Spleen (tissue), 11 donors: ENCODE measurements around the gene DBH. TPM values are rescaled to one million over a fixed set of nuclear protein-coding genes. Genes with fewer than 3 reads are reported as not detected.

Experiments
- DNase-seq: peaks from one replicate; pipeline ENCODE4 v3.0.0-alpha.2; 2020
- H3K27ac ChIP-seq, 8 donors: fragments of 200-600 bp; sonication (generic) in 7 of 8; 1 replicate in 4 of 8; 2 replicates in 4 of 8; pipeline versions ENCODE4 v1.5.0 to v1.8.0; 2016 to 2021; ENCODE audit warnings: inconsistent platforms in 4 of 8, mild to moderate bottlenecking in 4 of 8, moderate library complexity in 1 of 8
- H3K27me3 ChIP-seq, 7 donors: fragments of 200-600 bp; sonication (generic) in 6 of 7; replicated peaks in 1 of 7; 1 replicate in 4 of 7; 2 replicates in 3 of 7; pipeline versions ENCODE4 v1.5.0 to v1.8.0; 2016 to 2021; ENCODE audit warnings: inconsistent platforms in 3 of 7, mild to moderate bottlenecking in 1 of 7
- H3K36me3 ChIP-seq, 6 donors: fragments of 200-600 bp; sonication (generic) in 5 of 6; 1 replicate in 4 of 6; 2 replicates in 2 of 6; pipeline versions ENCODE4 v1.5.0 to v1.8.0; 2016 to 2021; ENCODE audit warnings: inconsistent platforms in 2 of 6
- H3K4me1 ChIP-seq, 6 donors: fragments of 200-600 bp; sonication (generic) in 5 of 6; 1 replicate in 3 of 6; 2 replicates in 3 of 6; pipeline versions ENCODE4 v1.5.0 to v1.8.0; 2016 to 2021; ENCODE audit warnings: inconsistent platforms in 3 of 6
- H3K4me3 ChIP-seq, 8 donors: fragments of 200-600 bp; sonication (generic) in 7 of 8; 1 replicate in 4 of 8; 2 replicates in 4 of 8; pipeline versions ENCODE4 v1.5.0 to v1.8.0; 2016 to 2021; ENCODE audit warnings: inconsistent platforms in 4 of 8, mild to moderate bottlenecking in 4 of 8, moderate library complexity in 2 of 8
- H3K9me3 ChIP-seq, 8 donors: fragments of 200-600 bp; sonication (generic) in 7 of 8; 1 replicate in 4 of 8; 2 replicates in 4 of 8; pipeline versions ENCODE4 v1.5.0 to v1.8.0; 2016 to 2021; ENCODE audit warnings: inconsistent platforms in 4 of 8
- CTCF ChIP-seq, 11 experiments: fragments of 200-600 bp in 7 of 11; fragments of 450-650 bp in 4 of 11; sonication (generic) in 4 of 11; IDR thresholded peaks in 8 of 11; conservative IDR thresholded peaks in 3 of 11; 1 replicate in 7 of 11; 2 replicates in 4 of 11; pipeline versions ENCODE4 v1.4.0 to v1.8.0; 2016 to 2021; ENCODE audit warnings: antibody characterized with exemption in 11 of 11, inconsistent platforms in 4 of 11, mild to moderate bottlenecking in 1 of 11
- POLR2A ChIP-seq, 3 donors: fragments of 450-650 bp; IDR thresholded peaks; one replicate each; pipeline ENCODE4 v1.5.1; 2017; ENCODE audit warnings: antibody characterized with exemption in 3 of 3, mild to moderate bottlenecking in 1 of 3
- POLR2AphosphoS5 ChIP-seq, 3 donors: sonication (generic); formaldehyde crosslinking; IDR thresholded peaks; one replicate each; pipeline ENCODE4 v1.5.1; 2017; ENCODE audit warnings: antibody characterized with exemption in 3 of 3
- whole genome bisulfite sequencing, 5 donors: extraction: QIAGEN DNeasy Blood & Tissue Kit in 3 of 5; methylation state at CpG; one replicate each; pipeline versions ENCODE4 v1.1.5 to v1.1.7; 2013 to 2018; 5-methylcytosine and 5-hydroxymethylcytosine counted together
- intact Hi-C: fragments of 100-400 bp; cut with DNase I; formaldehyde crosslinking; loops from one replicate; pipeline ENCODE4 v1.15.0; 2023; ENCODE audit warnings: low total_unique reads
- polyA plus RNA-seq, 3 donors: library from polyadenylated mRNA; stranded (reverse); fragments of 200-250 nt; gene quantifications; one replicate each; pipeline ENCODE4 v1.2.1, GENCODE V29; 2013
- total RNA-seq, 7 donors: library from RNA; depleted of rRNA in 3 of 7; stranded (reverse); fragments of >200 nt in 3 of 7; fragmentation: NEBNext Ultra II Directional in 4 of 7; extraction: Animal tissue kit (Norgen Biotek cat#: 25700) in 4 of 7; gene quantifications; one replicate each; pipeline versions ENCODE4 v1.1.0 to v1.2.1, GENCODE V29; 2016 to 2021
- donor health status: healthy with polysubstance abuse.
- donor health status: DM: no; HTN: no; CAD: no; lungs with moderate emphysema.
- donor health status: DM: no; HTN: no; CAD: no.
- donor health status: Bipolar disorder and iron deficiency.
- donor health status: healthy.
- donor health status: DM: no; HTN: no; CAD: no.
- donor health status: DM: yes; HTN: yes; CAD: no.

The DBH gene
- total and polyA plus RNA-seq, 10 donors = 0.03 to 1.2 (median 0.32) TPM; not detected in 2

DNA sequence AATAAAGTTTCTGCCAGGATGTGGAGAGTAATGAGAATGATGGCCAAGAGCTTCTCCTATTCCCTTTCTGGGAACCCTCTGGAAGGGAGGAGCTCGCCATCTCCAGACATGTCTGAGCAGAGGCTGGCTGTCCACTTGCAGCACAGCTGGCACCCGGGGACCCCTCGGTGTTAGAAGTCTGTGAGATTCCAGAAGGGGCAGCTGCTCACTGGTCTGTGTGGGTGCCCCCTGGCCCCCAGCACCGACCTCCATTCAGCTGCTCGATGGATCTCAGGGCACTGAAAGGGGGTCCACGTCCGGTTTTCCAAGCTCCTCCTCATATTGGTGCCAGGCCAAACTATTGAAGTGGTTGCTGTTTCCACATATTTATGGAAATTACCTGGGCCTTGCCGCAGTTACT lies 23.3 kb upstream of the DBH start:
- WGBS, 5 donors = 73 to 88% (median 83%) methylated on average over 8 of the region's 8 CpGs
- TF ChIP-seq POLR2AphosphoS5 (IDR thresholded peaks at IDR 0.05) (no peak), CTCF (IDR thresholded peaks at IDR 0.05 in 8 of 11, conservative IDR thresholded peaks at IDR 0.05 in 3 of 11) (no peak), POLR2A (IDR thresholded peaks at IDR 0.05) (no peak)
- DNase-seq = no peak
- Histone ChIP-seq H3K4me1 (no peaks in the 10 kb centered on the region), H3K27me3 (peaks cover 0 to 99% (median 39%) of the 10 kb centered on the region in 7 donors), H3K9me3 (no peaks in the 10 kb centered on the region), H3K27ac (no peak overlapping the region), H3K36me3 (no peaks in the 10 kb centered on the region), H3K4me3 (no peak overlapping the region)
- intact Hi-C loops = no loop called here

- Histone ChIP-seq H3K27ac (no peak overlapping the region), H3K9me3 (no peaks in the 10 kb centered on the region), H3K4me3 (no peak overlapping the region), H3K27me3 (peaks cover 0 to 99% (median 33%) of the 10 kb centered on the region in 7 donors), H3K36me3 (no peaks in the 10 kb centered on the region), H3K4me1 (no peaks in the 10 kb centered on the region)
- DNase-seq = no peak
- TF ChIP-seq POLR2A (IDR thresholded peaks at IDR 0.05) = no peak
- no peak for TF ChIP-seq POLR2AphosphoS5 (IDR thresholded peaks at IDR 0.05)
- TF ChIP-seq CTCF (IDR thresholded peaks at IDR 0.05 in 8 of 11, conservative IDR thresholded peaks at IDR 0.05 in 3 of 11) = no peak
- intact Hi-C loops = no loop called here
- WGBS, 5 donors = 79 to 91% (median 83%) methylated on average over 16 of the region's 16 CpGs
These were observed 22.7 kb upstream of the DBH start for GRCh38 chr9:133613432-133613831.

- Histone ChIP-seq H3K36me3 (no peaks in the 10 kb centered on the region), H3K27ac (no peak overlapping the region), H3K4me1 (peaks cover 0 to 1% (median 0%) of the 10 kb centered on the region in 6 donors), H3K9me3 (no peaks in the 10 kb centered on the region), H3K4me3 (no peak overlapping the region), H3K27me3 (peaks cover 0 to 98% (median 26%) of the 10 kb centered on the region in 7 donors)
- intact Hi-C loops = no loop called here
- 73 to 80% (median 76%) methylated on average over 10 of the region's 10 CpGs for WGBS, 5 donors
- no peak for DNase-seq
- no peak for TF ChIP-seq POLR2A (IDR thresholded peaks at IDR 0.05)
- TF ChIP-seq CTCF (IDR thresholded peaks at IDR 0.05 in 8 of 11, conservative IDR thresholded peaks at IDR 0.05 in 3 of 11) = no peak
- TF ChIP-seq POLR2AphosphoS5 (IDR thresholded peaks at IDR 0.05) = no peak
These were observed 22.1 kb upstream of the DBH start for GRCh38 chr9:133614056-133614455.

- WGBS, 5 donors = 54 to 64% (median 62%) methylated on average over 5 of the region's 5 CpGs
- Histone ChIP-seq H3K4me1 (peaks cover 3 to 8% (median 5%) of the 10 kb centered on the region in 6 donors), H3K9me3 (no peaks in the 10 kb centered on the region), H3K36me3 (no peaks in the 10 kb centered on the region), H3K27ac (no peak overlapping the region), H3K4me3 (no peak overlapping the region), H3K27me3 (peaks cover 0 to 98% (median 20%) of the 10 kb centered on the region in 7 donors)
- DNase-seq = no peak
- TF ChIP-seq POLR2A (IDR thresholded peaks at IDR 0.05) (no peak), CTCF (IDR thresholded peaks at IDR 0.05 in 8 of 11, conservative IDR thresholded peaks at IDR 0.05 in 3 of 11) (no peak), POLR2AphosphoS5 (IDR thresholded peaks at IDR 0.05) (no peak)
- intact Hi-C loops = no loop called here
These were observed 21.5 kb upstream of the DBH start for GRCh38 chr9:133614678-133615077.
